ENCODE results near the gene HMCN1. TPM values are rescaled to one million over a fixed set of nuclear protein-coding genes. Genes with fewer than 3 reads are reported as not detected.
"Not testable (repeated sequence)": the region's sequence is repeated elsewhere in the genome, so short reads cannot be mapped to it uniquely, and the experiment has no call there.

The HMCN1 gene
- polyA plus RNA-seq, 3 donors, result 58.5 to 61.5 (median 59.8) TPM

DNA sequence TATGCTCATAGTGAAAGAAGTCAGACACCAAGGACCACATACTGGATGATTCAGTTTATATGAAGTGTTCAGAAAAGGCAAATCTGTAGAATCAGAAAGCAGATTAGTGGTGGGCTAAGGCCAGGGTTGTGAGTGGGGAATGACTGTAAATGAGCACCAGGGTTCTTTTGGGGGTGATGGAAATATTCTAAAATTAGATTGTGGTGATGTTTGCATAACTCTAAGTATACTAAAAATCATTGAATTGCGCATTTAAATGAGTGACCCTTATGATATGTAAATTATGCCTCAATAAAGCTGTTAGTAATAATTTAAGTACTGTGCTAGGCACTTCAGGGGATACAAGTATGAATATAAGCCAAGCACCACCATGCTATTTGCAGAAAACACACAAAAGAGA lies 384.5 kb downstream of the HMCN1 start:
- DNase-seq (ENCODE audit: low read depth in 3 of 3, low spot score in 2 of 3), result no peak

DNA sequence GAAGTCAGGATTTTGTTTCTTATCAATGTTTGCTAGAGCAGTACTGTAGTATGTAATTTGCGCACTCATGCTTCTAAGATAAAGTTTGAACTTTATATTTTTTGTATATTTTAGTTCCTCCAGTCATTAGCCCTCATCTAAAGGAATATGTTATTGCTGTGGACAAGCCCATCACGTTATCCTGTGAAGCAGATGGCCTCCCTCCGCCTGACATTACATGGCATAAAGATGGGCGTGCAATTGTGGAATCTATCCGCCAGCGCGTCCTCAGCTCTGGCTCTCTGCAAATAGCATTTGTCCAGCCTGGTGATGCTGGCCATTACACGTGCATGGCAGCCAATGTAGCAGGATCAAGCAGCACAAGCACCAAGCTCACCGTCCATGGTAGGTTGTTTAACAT lies 388.6 kb downstream of the HMCN1 start:
- no peak for DNase-seq (ENCODE audit: low read depth in 3 of 3, low spot score in 2 of 3)

DNA sequence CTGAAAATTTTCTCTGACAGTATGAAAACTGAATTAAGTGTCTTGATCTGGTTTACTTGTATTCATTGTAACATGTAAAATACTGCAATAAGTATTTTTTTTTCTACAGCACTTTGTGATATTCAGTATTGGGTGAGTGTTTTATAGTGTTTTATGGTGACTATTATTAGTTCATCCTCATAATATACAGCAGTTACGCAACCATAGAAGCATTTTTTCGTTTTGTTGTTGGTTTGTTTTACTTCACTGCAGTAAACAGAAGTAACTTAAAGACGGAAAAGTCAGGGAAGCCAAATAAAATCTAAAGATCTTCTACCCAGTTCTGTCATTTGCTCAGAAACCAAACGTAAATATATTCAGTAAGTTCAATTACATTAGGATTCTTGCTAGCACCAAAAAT lies 390.8 kb downstream of the HMCN1 start:
- no peak for DNase-seq (ENCODE audit: low read depth in 3 of 3, low spot score in 2 of 3)

DNA sequence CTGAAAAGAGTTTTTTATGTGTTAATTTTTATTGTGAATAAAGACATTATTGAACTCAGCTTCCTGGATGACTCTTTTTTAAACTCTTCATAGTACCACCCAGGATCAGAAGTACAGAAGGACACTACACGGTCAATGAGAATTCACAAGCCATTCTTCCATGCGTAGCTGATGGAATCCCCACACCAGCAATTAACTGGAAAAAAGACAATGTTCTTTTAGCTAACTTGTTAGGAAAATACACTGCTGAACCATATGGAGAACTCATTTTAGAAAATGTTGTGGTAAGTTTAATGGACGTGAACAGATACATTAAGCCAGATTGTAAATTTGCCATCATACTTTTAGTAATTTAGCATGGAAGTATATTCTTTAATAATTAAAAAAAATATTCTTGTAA lies 391.3 kb downstream of the HMCN1 start:
- DNase-seq (ENCODE audit: low read depth in 3 of 3, low spot score in 2 of 3), result no peak

DNA sequence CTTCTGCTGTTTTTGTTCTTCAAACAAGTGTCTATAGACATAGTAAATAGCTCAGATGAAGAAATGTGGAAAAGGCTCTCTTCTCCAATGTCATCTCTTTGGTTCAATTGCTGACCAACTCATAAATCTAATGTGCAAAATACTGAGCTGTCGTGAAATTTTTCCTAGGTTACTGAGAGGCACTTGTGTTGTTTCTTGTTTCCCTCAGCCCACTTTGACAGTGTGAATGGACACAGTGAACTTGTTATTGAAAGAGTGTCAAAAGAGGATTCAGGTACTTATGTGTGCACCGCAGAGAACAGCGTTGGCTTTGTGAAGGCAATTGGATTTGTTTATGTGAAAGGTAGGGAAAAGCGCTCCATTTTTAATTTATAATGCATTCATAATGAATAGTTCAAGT lies 395.6 kb downstream of the HMCN1 start:
- no peak for DNase-seq (ENCODE audit: low read depth in 3 of 3, low spot score in 2 of 3)

DNA sequence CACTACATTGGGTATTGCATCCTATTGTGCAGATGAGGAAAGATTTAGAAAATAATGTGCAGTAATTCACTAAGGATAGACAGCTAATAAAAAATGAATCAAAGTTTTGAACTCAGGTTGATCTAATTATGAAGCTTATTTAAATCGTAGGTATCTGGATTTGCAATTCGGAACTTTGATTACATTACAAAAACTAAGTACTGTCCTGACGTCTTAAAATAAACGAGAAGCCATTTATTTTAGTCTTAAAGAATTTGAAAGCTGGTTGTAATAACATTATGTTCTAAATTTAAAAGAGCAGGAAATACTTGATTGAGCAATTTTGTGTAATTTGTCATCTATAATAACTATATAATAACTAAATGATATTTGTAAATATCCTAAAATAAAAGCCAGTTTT lies 404.9 kb downstream of the HMCN1 start:
- no peak for DNase-seq (ENCODE audit: low read depth in 3 of 3, low spot score in 2 of 3)

DNA sequence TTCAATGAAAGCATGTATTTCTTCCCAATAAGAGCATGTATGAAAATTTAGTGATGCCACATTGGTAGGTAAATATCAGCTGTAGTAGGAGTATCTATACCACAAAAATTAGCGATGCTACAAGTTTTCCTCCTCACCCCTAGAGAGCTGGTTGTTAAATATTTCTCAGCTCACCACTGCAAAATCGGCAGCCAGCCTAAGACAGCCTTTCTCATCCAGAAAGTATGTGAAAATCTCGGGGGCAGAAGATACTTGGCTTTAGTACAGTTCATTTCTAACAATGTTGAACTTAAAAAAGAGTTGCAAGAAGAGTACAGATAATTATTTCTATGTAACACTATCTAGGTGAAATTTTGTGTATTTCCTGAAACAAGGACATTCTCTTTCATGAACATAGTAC lies 405.5 kb downstream of the HMCN1 start:
- DNase-seq (ENCODE audit: low read depth in 3 of 3, low spot score in 2 of 3), result no peak

DNA sequence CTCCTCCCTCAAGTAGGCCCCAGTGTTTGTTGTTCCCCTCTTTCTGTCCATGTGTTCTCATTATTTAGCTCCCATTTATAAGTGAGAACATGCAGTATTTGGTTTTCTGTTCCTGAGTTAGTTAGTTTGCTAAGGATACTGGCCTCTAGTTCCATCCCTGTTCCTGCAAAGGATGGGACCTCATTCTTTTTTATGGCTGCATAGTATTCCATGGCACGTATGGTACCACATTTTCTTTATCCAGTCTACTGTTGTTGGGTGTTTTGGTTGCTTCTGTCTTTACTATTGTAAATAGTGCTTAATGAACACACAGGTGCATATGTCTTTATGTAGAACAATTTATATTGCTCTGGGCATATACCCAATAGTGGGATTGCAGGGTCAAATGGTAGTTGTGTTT lies 408.0 kb downstream of the HMCN1 start:
- DNase-seq (ENCODE audit: low read depth in 3 of 3, low spot score in 2 of 3), result no peak

DNA sequence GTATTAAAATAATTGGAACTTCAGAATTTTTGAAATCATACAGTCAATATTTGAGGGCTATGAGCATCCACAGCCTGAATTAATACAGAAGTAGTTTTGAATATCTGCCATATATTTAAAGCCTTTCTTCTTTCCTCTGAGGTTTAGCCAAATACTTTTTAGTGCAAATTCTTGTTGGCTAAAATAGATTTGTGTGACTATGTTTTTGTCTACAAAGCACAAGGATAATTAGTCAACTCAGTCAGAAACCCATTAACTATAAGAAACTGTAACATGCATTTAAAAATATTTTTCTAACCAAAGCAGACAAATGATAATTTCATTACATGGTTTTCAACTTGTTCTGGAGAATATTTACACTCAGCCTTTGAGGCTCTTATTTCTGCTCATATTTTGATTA lies 408.7 kb downstream of the HMCN1 start:
- DNase-seq (ENCODE audit: low read depth in 3 of 3, low spot score in 2 of 3), result no peak

DNA sequence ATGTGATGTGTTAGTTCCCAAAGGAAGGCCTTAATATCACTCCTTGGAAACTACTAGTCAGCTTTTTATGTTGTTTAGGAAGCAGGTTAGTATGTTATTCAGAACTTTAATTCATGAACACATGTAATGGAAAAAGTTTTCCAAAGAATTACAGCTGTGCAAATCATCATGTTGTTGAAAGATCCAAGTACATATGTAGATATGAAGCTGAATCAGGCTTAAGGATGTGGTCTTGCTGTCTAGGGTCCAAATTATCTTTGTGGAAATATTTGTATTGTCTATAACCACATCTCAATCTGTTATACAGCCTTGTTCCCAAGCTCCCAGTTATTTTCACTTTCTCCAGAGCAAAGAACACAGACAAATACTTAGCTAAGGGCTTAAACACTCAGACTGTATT lies 409.3 kb downstream of the HMCN1 start:
- no peak for DNase-seq (ENCODE audit: low read depth in 3 of 3, low spot score in 2 of 3)

DNA sequence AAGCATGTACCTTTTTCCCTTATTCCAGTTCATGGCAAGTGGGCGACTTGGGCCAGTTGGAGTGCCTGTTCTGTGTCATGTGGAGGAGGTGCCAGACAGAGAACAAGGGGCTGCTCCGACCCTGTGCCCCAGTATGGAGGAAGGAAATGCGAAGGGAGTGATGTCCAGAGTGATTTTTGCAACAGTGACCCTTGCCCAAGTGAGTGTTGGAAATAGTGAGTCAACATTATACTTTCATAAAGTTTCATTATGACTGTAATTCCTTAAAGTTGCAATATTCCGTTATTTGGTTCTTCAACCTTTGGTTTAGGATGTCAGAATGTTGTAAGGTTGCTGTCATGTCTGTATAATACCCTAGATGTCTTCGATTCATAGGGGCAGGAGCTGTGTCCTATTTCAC lies 410.3 kb downstream of the HMCN1 start:
- no peak for DNase-seq (ENCODE audit: low read depth in 3 of 3, low spot score in 2 of 3)

DNA sequence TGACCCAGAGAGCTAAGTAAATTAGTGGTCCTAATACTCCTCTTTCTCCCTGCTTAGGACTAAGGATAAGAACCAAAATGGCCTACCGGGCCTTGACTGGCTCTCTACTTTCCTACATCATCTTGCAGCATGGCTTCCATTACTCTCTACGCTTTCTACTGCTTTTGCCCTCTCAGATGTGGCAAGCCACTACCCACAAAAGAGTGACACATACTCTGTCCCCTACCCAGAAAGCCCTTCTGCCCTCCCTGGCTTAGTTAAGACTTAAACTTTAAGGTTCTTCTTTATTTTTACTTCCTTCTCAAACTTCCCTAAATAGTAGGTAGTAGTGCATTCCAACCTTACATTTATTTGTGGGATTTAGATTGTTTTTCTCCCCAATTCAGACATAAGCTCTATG lies 412.8 kb downstream of the HMCN1 start:
- no peak for DNase-seq (ENCODE audit: low read depth in 3 of 3, low spot score in 2 of 3)

DNA sequence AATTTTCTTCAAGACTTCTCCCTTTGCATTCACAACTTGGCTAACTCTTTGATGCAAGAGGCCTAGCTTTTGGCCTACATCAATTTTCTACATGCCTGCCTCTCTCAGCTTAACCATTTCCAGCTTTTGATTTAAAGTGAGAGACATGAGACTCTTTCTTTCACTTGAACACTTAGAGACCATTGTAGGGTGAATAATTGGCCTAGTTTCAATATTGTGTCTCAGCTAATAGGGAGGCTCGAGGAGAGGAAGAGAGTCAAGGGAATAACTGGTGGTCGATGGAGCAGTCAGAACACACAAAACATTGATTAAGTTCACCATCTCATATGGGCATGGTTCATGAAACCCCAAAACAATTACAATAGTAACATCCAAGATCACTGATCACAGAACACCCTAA lies 415.4 kb downstream of the HMCN1 start:
- no peak for DNase-seq (ENCODE audit: low read depth in 3 of 3, low spot score in 2 of 3)

DNA sequence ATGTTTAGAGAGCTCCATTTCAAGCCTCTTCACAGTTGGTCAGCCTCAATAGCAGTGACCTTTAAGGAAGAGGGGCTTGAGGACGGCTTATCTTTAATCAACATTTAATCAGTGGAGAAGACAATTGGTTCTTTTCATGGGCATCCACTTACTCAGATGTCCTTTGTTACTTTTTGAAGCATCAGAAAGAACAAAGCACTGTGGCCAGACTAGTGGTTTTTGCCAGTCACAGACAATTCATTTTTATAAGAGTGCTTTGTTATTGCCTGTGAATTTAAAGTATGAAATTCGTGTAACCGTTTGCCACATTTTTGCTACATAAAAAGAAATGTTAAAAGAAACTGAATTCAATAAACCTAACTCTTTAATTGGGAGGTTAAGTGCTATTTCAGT lies 418.0 kb downstream of the HMCN1 start:
- DNase-seq (ENCODE audit: low read depth in 3 of 3, low spot score in 2 of 3), result no peak

DNA sequence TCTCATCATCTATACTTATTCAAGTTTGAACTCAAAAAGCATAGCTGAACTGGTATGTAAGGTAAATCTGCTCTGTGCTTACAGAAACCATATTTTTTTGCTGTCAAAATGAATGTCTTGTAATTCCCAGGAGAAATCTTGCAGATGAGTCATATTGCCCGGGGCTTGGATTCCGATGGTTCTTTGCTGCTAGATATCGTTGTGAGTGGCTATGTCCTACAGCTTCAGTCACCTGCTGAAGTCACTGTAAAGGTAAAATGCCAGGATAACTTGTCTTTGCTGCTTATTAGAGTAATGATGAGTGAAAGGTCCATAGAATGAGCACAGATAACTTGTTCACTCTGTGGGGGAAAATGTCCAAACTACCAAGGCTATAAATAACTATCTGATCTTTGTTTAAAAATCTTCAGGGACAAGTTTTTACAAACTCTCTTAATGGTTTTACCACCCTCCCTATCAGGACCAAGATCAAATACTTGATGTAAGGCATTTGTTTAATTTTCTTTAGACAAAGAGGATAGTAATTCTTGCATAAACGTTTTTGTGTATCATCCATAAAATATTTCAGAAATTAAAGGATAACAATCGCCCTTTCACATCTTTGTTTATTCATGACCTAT lies 418.5 kb downstream of the HMCN1 start:
- DNase-seq (ENCODE audit: low read depth in 3 of 3, low spot score in 2 of 3), result no peak

DNA sequence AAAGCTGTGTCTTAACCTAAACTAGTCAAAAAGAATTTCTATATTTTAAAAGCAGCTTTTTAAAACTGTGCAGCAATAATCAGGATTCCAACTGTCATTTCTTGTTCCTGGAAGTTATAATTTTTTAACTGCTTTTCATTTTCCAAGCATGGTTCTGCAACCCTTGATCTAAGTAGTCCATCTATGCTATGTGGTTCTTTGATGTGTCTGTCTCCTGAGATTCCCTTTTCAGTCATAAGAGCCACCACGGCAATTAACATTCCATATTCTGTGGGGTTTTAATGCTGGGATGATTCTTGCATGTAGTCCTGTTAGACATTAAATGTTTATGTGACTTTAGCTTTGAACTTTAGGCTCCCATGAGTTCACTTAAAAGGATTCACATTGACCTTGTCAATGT lies 420.5 kb downstream of the HMCN1 start:
- DNase-seq (ENCODE audit: low read depth in 3 of 3, low spot score in 2 of 3), result no peak

DNA sequence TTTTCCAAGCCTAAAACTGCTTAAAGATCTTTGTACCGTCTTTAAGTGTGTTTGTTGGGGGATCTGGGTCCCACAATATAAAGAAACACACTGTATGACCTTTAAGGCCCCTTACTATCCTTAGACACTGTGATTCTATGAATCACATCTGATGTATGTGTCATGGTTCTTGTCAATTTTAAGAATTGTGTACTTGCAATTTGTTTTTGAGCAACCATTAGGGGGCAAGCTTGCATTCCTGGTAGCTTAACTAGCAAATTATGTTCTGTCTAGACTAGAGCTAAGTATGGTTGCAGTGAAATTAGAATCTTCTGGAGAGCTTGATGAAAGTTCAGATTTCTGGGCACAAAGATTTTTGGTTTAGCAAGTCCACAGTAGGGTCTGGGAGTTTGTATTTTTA lies 421.4 kb downstream of the HMCN1 start:
- DNase-seq (ENCODE audit: low read depth in 3 of 3, low spot score in 2 of 3), result no peak

DNA sequence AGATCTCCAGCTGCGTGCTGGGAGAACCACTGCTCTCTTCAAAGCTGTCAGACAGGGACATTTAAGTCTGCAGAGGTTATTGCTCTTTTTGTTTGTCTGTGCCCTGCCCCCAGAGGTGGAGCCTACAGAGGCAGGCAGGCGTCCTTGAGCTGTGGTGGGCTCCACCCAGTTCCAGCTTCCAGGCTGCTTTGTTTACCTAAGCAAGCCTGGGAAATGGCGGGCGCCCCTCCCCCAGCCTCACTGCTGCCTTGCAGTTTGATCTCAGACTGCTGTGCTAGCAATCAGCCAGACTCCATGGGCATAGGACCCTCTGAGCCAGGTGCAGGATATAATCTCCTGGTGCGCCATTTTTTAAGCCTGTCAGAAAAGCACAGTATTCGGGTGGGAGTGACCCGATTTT lies 428.7 kb downstream of the HMCN1 start:
- DNase-seq (ENCODE audit: low read depth in 3 of 3, low spot score in 2 of 3), result not testable (repeated sequence)

DNA sequence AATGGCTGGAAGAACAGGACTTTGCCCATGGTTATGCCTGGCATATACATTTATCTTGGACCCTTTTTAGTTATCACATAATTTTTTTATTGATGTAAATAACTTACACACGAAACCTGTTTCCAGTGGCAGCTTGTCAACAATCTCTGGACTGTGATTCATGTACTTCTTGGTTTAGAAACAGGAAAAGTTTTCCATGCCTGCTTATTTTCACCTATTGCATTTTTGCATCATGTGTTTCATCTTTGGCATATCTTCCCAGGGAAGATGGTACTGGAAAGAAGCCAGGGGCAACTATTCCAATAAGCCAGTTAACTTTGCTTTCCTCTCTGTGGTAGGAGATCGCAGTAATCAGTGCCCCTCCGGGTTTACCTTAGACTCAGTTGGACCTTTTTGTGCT lies 430.6 kb downstream of the HMCN1 start:
- no peak for DNase-seq (ENCODE audit: low read depth in 3 of 3, low spot score in 2 of 3)

DNA sequence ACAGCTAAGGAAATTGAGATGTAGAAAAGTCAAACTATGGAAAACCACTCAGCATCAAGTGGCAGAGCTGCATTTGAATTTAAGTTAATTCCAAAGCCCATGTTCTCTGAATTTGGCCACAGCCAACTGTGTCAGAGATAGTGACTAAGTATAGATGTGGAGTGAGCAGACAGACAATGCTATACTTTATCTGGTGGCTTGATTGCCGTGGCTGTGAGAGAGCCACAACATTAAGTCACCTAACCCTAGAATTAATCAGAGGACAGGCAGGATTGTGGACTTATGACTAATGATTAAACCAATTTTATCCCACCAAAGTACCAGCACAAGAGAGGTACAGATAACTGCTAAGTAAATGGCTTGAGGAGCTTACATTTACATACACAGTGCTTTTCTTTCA lies 431.1 kb downstream of the HMCN1 start:
- no peak for DNase-seq (ENCODE audit: low read depth in 3 of 3, low spot score in 2 of 3)

DNA sequence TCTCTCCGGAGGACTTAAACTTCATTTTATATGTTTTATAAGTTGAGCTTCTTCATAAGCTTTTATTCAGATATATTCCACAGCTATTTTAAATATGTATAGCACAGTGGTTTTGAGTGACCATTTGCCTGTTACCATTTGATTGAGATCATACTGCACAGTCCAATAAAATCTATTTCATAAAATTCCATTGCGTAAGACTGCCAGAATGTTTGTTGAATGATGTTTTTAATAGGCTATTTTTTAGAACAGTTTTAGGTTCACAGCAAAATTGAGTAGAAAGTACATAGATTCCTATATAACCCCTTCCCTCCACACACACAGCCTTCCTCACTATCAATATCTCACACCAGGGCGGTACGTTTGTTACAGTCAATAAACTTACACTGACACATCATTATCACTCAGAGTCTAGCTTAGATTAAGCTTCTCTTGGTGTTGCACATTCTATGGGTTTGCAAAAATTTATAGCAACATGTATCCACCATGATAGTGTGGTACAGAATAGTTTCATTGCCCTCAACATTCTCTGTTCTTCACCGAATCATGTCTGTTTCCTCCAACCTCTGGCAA lies 433.0 kb downstream of the HMCN1 start:
- DNase-seq (ENCODE audit: low read depth in 3 of 3, low spot score in 2 of 3), result no peak

DNA sequence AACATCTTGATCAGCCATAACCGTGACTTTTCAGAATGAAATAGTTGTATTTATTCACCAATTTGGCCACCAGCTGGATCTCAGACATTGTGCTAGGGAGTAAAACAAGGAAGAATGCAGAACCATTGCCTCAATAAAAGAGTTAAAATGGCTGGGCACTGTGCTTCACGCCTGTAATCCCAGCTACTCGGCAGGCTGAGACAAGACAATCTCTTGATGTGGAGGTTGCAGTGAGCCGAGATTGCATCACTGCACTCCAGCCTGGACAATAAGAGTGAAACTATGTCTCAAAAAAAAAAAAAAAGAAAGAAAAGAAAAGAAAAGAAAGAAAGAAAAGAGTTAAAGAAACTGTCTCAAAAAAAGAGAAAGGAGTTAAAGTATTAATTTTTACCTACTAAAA lies 441.4 kb downstream of the HMCN1 start:
- no peak for DNase-seq (ENCODE audit: low read depth in 3 of 3, low spot score in 2 of 3)

DNA sequence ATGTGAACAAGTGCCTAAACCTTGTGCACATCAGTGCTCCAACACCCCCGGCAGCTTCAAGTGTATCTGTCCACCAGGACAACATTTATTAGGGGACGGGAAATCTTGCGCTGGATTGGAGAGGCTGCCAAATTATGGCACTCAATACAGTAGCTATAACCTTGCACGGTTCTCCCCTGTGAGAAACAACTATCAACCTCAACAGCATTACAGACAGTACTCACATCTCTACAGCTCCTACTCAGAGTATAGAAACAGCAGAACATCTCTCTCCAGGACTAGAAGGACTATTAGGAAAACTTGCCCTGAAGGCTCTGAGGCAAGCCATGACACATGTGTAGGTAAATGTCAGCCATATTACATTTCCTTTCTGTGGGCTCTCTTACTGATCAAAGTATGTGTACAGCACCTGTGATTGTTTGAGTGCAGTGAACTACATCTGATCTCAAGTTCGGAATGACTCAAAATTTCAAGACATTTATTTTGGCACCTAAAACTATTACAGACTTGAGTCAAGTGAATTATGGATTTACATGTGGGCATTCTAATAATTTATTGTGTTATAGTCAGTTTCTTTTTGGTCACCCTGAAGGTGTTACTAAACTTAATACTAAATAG lies 444.3 kb downstream of the HMCN1 start:
- DNase-seq (ENCODE audit: low read depth in 3 of 3, low spot score in 2 of 3), result no peak
